Neuronal stem cell (in vitro differentiated cells): ENCODE measurements around the gene DHCR7. TPM values are rescaled to one million over a fixed set of nuclear protein-coding genes. Genes with fewer than 3 reads are reported as not detected.

Experiments
- small RNA-seq: library from polyadenylated mRNA; stranded (forward); fragments of <200 nt; extraction: miRNeasy Mini kit (QIAGEN cat#:217004); gene quantifications from one replicate; pipeline ENCODE3, GENCODE V24; 2013; ENCODE audit not compliant: insufficient read depth

The DHCR7 gene

Small RNA genes within 50 kb of the gene (small RNA-seq; reads per million reads assigned to genes)
- not detected for gene MIR6754
